ENCODE results near the gene ARID3A. TPM values are rescaled to one million over a fixed set of nuclear protein-coding genes. Genes with fewer than 3 reads are reported as not detected.
A peak's percentile ranks its signal among the peaks of the same experiment; 100 is the strongest.

Gene ARID3A
- total and polyA plus RNA-seq, 2 of the 13 experiments (the other 11 are each of a cell fraction or from before 2014, with no cell fraction given) = 71.3 to 77.9 TPM

DNA sequence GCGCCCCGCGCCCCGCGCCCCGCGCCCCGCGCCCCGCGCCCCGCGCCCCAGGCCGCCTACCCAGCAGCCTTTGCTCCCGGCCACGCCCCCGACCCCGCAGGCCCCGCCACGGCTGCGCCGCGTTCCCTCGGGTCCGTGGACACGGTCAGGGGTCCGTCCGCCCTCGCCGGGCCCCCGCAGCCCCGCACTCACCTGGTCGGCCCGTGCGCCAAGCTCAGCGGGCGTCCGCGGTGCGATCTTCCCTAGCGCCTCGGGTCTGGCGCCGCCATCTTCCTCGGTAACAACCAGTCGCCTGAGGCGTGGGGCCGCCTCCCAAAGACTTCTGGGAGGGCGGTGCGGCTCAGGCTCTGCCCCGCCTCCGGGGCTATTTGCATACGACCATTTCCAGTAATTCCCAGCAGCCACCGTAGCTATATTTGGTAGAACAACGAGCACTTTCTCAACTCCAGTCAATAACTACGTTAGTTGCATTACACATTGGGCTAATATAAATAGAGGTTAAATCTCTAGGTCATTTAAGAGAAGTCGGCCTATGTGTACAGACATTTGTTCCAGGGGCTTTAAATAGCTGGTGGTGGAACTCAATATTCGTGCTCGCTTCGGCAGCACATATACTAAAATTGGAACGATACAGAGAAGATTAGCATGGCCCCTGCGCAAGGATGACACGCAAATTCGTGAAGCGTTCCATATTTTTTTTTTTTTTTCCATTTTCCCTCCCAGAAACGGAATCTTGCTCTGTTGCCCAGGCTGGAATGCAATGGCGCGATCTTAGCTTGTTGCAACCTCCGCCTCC lies 32.7 kb upstream of the ARID3A start, which contains the start of the genes MED16 and RNU6-9 (continued):
- TF ChIP-seq HOXA9 (CRISPR knock-in tag; IDR thresholded peaks at IDR 0.05; ENCODE audit: borderline replicate concordance) = 0 out of 2 replicates have a peak, but pooled peaks have one; percentile 74
- no peak for TF ChIP-seq MIER2 (CRISPR knock-in tag; IDR thresholded peaks at IDR 0.05)
- peak; percentile 43; the same call in 1 of the 2 replicates for TF ChIP-seq ZNF766 (CRISPR knock-in tag; IDR thresholded peaks at IDR 0.05; ENCODE audit: borderline replicate concordance)
- TF ChIP-seq, protein P1, sequence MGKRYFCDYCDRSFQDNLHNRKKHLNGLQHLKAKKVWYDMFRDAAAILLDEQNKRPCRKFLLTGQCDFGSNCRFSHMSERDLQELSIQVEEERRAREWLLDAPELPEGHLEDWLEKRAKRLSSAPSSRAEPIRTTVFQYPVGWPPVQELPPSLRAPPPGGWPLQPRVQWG (CRISPR knock-in tag; IDR thresholded peaks at IDR 0.05; ENCODE audit: borderline replicate concordance, low read depth) = no peak
- peak; percentile 75; the same call in 1 of the 2 replicates for TF ChIP-seq SP4 (CRISPR knock-in tag; IDR thresholded peaks at IDR 0.05)
- no peak for TF ChIP-seq ZNF598 (CRISPR knock-in tag; IDR thresholded peaks at IDR 0.05; ENCODE audit: borderline replicate concordance)
- peak; percentile 84; the same call in 1 of the 2 replicates for TF ChIP-seq ZNF264 (CRISPR knock-in tag; IDR thresholded peaks at IDR 0.05)
- TF ChIP-seq HNRNPUL1 (IDR thresholded peaks at IDR 0.05; ENCODE audit: low read depth, low read length) = no peak
- peak; percentile 57; the same call in 1 of the 2 replicates for TF ChIP-seq GATAD2A (CRISPR knock-in tag; IDR thresholded peaks at IDR 0.05)
- TF ChIP-seq ZNF354B (CRISPR knock-in tag; IDR thresholded peaks at IDR 0.05) = peak; percentile 81; the same call in 1 of the 2 replicates
- 0 out of 2 replicates have a peak, but pooled peaks have one; percentile 44 for TF ChIP-seq ZC3H13 (CRISPR knock-in tag; IDR thresholded peaks at IDR 0.05)
- TF ChIP-seq, protein P2, sequence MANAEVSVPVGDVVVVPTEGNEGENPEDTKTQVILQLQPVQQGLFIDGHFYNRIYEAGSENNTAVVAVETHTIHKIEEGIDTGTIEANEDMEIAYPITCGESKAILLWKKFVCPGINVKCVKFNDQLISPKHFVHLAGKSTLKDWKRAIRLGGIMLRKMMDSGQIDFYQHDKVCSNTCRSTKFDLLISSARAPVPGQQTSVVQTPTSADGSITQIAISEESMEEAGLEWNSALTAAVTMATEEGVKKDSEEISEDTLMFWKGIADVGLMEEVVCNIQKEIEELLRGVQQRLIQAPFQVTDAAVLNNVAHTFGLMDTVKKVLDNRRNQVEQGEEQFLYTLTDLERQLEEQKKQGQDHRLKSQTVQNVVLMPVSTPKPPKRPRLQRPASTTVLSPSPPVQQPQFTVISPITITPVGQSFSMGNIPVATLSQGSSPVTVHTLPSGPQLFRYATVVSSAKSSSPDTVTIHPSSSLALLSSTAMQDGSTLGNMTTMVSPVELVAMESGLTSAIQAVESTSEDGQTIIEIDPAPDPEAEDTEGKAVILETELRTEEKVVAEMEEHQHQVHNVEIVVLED (CRISPR knock-in tag; IDR thresholded peaks at IDR 0.05; ENCODE audit: borderline replicate concordance) = peak; percentile 28; the same call in 1 of the 2 replicates
- no peak for TF ChIP-seq RFX3 (CRISPR knock-in tag; IDR thresholded peaks at IDR 0.05)
- 0 out of 2 replicates have a peak, but pooled peaks have one; percentile 58 for TF ChIP-seq HOXD1 (CRISPR knock-in tag; IDR thresholded peaks at IDR 0.05)
- peak; percentile 77 for TF ChIP-seq SPEN (CRISPR knock-in tag; IDR thresholded peaks at IDR 0.05; ENCODE audit: low read depth)
- TF ChIP-seq ZNF788 (CRISPR knock-in tag; IDR thresholded peaks at IDR 0.05; ENCODE audit: borderline replicate concordance) = peak; percentile 46; the same call in 1 of the 2 replicates
- peak; percentile 78; the same call in 1 of the 2 replicates for TF ChIP-seq SRY (CRISPR knock-in tag; IDR thresholded peaks at IDR 0.05)
- TF ChIP-seq SNAPC2 (CRISPR knock-in tag; IDR thresholded peaks at IDR 0.05) = peak; percentile 100
- peak; percentile 66 for TF ChIP-seq ZNF607 (CRISPR knock-in tag; IDR thresholded peaks at IDR 0.05; ENCODE audit: borderline replicate concordance)
- 0 out of 2 replicates have a peak, but pooled peaks have one; percentile 30 for TF ChIP-seq REPIN1 (CRISPR knock-in tag; IDR thresholded peaks at IDR 0.05; ENCODE audit: borderline replicate concordance, low read depth)
- TF ChIP-seq, protein P3, sequence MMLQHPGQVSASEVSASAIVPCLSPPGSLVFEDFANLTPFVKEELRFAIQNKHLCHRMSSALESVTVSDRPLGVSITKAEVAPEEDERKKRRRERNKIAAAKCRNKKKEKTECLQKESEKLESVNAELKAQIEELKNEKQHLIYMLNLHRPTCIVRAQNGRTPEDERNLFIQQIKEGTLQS (CRISPR knock-in tag; IDR thresholded peaks at IDR 0.05) = peak; percentile 29; the same call in 1 of the 2 replicates
- TF ChIP-seq ZNF34 (CRISPR knock-in tag; IDR thresholded peaks at IDR 0.05; ENCODE audit: borderline replicate concordance) = no peak
- TF ChIP-seq, protein P4, sequence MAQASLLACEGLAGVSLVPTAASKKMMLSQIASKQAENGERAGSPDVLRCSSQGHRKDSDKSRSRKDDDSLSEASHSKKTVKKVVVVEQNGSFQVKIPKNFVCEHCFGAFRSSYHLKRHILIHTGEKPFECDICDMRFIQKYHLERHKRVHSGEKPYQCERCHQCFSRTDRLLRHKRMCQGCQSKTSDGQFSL (CRISPR knock-in tag; IDR thresholded peaks at IDR 0.05) = 0 out of 2 replicates have a peak, but pooled peaks have one; percentile 49
- TF ChIP-seq, protein P5, sequence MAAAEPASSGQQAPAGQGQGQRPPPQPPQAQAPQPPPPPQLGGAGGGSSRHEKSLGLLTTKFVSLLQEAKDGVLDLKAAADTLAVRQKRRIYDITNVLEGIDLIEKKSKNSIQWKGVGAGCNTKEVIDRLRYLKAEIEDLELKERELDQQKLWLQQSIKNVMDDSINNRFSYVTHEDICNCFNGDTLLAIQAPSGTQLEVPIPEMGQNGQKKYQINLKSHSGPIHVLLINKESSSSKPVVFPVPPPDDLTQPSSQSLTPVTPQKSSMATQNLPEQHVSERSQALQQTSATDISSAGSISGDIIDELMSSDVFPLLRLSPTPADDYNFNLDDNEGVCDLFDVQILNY (CRISPR knock-in tag; conservative IDR thresholded peaks at IDR 0.05) = peak; percentile 51; the same call in 1 of the 2 replicates
- 0 out of 2 replicates have a peak, but pooled peaks have one; percentile 24 for TF ChIP-seq NR2F2 (IDR thresholded peaks at IDR 0.05; ENCODE audit: borderline replicate concordance, low read depth)
- peak; percentile 53; the same call in 1 of the 3 replicates for TF ChIP-seq MXI1 (IDR thresholded peaks at IDR 0.05; ENCODE audit: borderline replicate concordance, low read depth, low read length)
- TF ChIP-seq ZBTB38 (CRISPR knock-in tag; IDR thresholded peaks at IDR 0.05) = peak; percentile 66; the same call in 1 of the 2 replicates

Measured in HepG2 (cell line).